Stimulated activated CD8-positive, alpha-beta memory T cell treated with anti-CD3 and anti-CD28 coated beads, Interleukin-15, amount 100 ng/mL, for 1 hour (primary cell): Measurements from ENCODE around the gene PRADC1.
"Not testable (repeated sequence)": the region's sequence is repeated elsewhere in the genome, so short reads cannot be mapped to it uniquely, and the experiment has no call there.

Source experiments
- DNase-seq: peaks from one replicate; pipeline ENCODE4 v3.0.0-alpha.2; 2020; ENCODE audit warnings: low read depth

PRADC1 gene

DNA sequence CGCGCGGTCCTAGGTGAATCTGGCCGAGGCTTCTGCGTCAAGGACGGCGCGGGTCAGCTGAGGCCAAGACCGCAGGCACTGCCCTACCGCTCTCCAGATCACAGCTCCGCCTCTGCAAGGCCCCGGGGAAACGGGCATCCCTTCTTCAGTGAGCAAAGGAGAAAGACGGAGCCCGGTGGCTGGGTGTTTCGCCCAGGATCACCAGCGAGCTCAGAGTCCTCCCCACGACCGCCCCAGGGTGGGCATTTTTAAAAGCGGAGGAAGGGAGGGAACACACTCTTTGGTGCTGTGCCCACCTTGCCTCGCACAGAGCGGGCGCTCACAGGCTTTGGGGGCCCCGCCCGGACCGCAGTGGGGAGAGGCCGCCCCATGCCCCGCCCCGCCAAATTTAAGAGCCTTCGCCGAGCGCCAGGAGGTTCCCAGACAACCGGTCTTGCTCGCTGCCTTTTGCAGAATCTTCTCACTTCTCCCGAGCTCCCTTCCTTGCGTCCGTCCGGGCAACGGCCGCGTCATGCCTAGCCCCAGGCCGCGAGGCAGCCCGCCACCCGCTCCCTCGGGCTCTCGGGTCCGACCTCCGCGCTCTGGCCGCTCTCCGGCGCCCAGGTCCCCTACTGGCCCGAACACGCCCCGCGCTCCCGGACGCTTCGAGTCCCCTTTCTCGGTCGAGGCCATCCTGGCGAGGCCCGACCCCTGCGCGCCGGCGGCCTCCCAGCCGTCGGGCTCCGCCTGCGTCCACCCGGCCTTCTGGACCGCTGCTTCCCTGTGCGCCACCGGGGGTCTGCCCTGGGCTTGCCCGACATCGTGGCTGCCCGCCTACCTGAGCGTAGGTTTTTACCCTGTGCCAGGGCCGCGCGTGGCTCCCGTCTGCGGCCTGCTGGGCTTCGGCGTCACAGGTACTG, 30.6 kb downstream of the PRADC1 start, which contains the start of gene NOTO:
TSS of gene NOTO (plus strand) at position 419 of the 899 bp plus-strand sequence. CDS start at position 512, 93 bp downstream.
- DNase-seq, result no peak

GRCh38 chr2:73200281-73200680, 32.8 kb downstream of the PRADC1 start:
- not testable (repeated sequence) for DNase-seq

GRCh38 chr2:73197579-73197978, 35.5 kb downstream of the PRADC1 start:
- no peak for DNase-seq

DNA sequence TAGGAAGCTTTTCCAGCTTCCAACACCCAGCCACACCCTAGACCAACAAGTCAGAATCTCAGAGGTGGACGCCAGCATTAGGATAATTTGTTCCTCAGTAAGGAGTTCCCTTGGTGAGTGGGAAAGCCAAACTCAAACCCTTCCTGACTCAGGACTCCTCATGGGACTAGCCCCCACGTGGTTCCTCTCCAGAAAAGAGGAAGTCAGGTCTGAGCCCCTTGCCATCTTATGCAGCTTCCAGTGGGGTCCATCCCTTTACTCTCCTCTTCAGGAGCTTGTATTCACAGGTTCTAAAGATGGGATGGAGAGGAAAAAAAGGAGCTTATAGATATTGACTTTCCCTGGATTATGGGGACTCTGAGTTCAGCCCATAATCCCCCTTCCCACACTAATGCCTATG, 45.5 kb downstream of the PRADC1 start:
- no peak for DNase-seq

GRCh38 chr2:73185965-73186364, 47.1 kb downstream of the PRADC1 start:
- no peak for DNase-seq
